Tibial nerve (tissue), 4 donors: Measurements from ENCODE around the gene COL11A2. TPM values are rescaled to one million over a fixed set of nuclear protein-coding genes. Genes with fewer than 3 reads are reported as not detected.

Source experiments
- DNase-seq, 2 donors: peaks; one replicate each; pipeline ENCODE4 v3.0.0-alpha.2; 2019; ENCODE audit warnings: low spot score in 2 of 2
- H3K27ac ChIP-seq, 4 donors: fragments of 200-600 bp; sonication (generic) in 3 of 4; one replicate each; pipeline ENCODE4 v1.5.1; 2017 to 2019; ENCODE audit warnings: mild to moderate bottlenecking in 1 of 4
- H3K27me3 ChIP-seq, 2 donors: fragments of 200-600 bp; sonication (generic) in 1 of 2; one replicate each; pipeline versions ENCODE4 v1.5.1 to v1.6.0; 2017 to 2019
- H3K36me3 ChIP-seq, 3 donors: fragments of 200-600 bp; sonication (generic); one replicate each; pipeline ENCODE4 v1.5.1; 2018 to 2019
- H3K4me1 ChIP-seq, 4 donors: fragments of 200-600 bp; sonication (generic) in 3 of 4; one replicate each; pipeline ENCODE4 v1.5.1; 2017 to 2019
- H3K4me3 ChIP-seq, 4 donors: fragments of 200-600 bp; sonication (generic) in 3 of 4; one replicate each; pipeline ENCODE4 v1.5.1; 2017 to 2019; ENCODE audit warnings: mild to moderate bottlenecking in 1 of 4, moderate library complexity in 1 of 4
- H3K9me3 ChIP-seq, 4 donors: fragments of 200-600 bp; sonication (generic) in 3 of 4; one replicate each; pipeline ENCODE4 v1.5.1; 2017 to 2019
- EP300 ChIP-seq, 2 donors: sonication (generic); formaldehyde crosslinking; IDR thresholded peaks; one replicate each; pipeline ENCODE4 v1.6.1; 2017; ENCODE audit warnings: antibody characterized with exemption in 2 of 2, mild to moderate bottlenecking in 1 of 2
- POLR2A ChIP-seq, 2 donors: fragments of 450-650 bp; IDR thresholded peaks; one replicate each; pipeline ENCODE4 v1.6.1; 2017; ENCODE audit warnings: antibody characterized with exemption in 2 of 2, mild to moderate bottlenecking in 2 of 2, moderate library complexity in 2 of 2
- WGBS, 2 donors: methylation state at CpG; one replicate each; pipeline ENCODE4 v1.1.5; 2018; 5-methylcytosine and 5-hydroxymethylcytosine counted together
- total RNA-seq, 4 donors: library from RNA; depleted of rRNA; stranded (reverse); fragments of >200 nt; gene quantifications; one replicate each; pipeline ENCODE4 v1.1.0, GENCODE V29; 2016
- TF ChIP-seq, protein P1 (sequence below), 5 experiments: fragments of 200-600 bp in 3 of 5; fragments of 450-650 bp in 2 of 5; sonication (generic) in 3 of 5; IDR thresholded peaks; one replicate each; pipeline ENCODE4 v1.5.1; 2016 to 2019; ENCODE audit warnings: antibody characterized with exemption in 5 of 5, mild to moderate bottlenecking in 3 of 5, moderate library complexity in 2 of 5

COL11A2 gene
- total RNA-seq, 4 donors from 2014 or later = 1.5 to 4.3 (median 2.9) TPM

- peaks cover 3 to 73% (median 40%) of the 10 kb centered on the region in 4 donors for H3K4me1 ChIP-seq
- peaks cover 0 to 23% (median 0%) of the 10 kb centered on the region in 3 donors for H3K36me3 ChIP-seq
- WGBS, 2 donors = 1 to 2% methylated on average over 31 to 44 of the region's 48 CpGs
- TF ChIP-seq, protein P1, sequence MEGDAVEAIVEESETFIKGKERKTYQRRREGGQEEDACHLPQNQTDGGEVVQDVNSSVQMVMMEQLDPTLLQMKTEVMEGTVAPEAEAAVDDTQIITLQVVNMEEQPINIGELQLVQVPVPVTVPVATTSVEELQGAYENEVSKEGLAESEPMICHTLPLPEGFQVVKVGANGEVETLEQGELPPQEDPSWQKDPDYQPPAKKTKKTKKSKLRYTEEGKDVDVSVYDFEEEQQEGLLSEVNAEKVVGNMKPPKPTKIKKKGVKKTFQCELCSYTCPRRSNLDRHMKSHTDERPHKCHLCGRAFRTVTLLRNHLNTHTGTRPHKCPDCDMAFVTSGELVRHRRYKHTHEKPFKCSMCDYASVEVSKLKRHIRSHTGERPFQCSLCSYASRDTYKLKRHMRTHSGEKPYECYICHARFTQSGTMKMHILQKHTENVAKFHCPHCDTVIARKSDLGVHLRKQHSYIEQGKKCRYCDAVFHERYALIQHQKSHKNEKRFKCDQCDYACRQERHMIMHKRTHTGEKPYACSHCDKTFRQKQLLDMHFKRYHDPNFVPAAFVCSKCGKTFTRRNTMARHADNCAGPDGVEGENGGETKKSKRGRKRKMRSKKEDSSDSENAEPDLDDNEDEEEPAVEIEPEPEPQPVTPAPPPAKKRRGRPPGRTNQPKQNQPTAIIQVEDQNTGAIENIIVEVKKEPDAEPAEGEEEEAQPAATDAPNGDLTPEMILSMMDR (IDR thresholded peaks at IDR 0.05) = no peak
- TF ChIP-seq POLR2A (IDR thresholded peaks at IDR 0.05) = peak; percentile 40 to 63
- TF ChIP-seq EP300 (IDR thresholded peaks at IDR 0.05) = peak in 1 of 2 donors; percentile 72
- H3K9me3 ChIP-seq = no peaks in the 10 kb centered on the region
- H3K27me3 ChIP-seq = no peaks in the 10 kb centered on the region
- H3K27ac ChIP-seq = peak within 1 kb of the TSS in 3 of 4 donors; percentile 53 to 80 (median 78)
- peak within 1 kb of the TSS; percentile 35 to 78 (median 58) for H3K4me3 ChIP-seq
- DNase-seq = peak; percentile 94
Observed at GRCh38 chr6:33204415-33205190, 12.3 kb upstream of the COL11A2 start, which contains the start of gene HSD17B8. Gene HSD17B8 (plus strand): TSS chr6:33204655. CDS start chr6:33204669, 14 bp downstream.

DNA sequence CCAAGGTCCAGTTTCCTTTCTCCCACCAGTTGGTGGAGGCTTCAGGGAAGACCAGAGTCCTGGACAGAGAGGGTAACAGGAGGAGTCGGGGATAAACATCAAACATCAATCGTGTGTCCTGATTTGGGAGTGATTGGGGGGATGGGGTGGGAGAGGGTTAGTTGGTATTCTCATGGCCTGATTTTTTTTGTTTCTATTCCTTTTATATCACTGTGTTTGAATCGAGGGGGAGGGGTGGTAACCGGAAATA, 11.8 kb upstream of the COL11A2 start:
- Histone ChIP-seq H3K27me3 (no peaks in the 10 kb centered on the region), H3K4me3 (peak overlapping the region in 2 of 4 donors; percentile 76 to 78), H3K27ac (peak overlapping the region in 2 of 4 donors; percentile 78 to 80), H3K4me1 (peaks cover 3 to 73% (median 45%) of the 10 kb centered on the region in 4 donors), H3K9me3 (no peaks in the 10 kb centered on the region), H3K36me3 (peaks cover 0 to 20% (median 0%) of the 10 kb centered on the region in 3 donors)
- TF ChIP-seq POLR2A (IDR thresholded peaks at IDR 0.05) (no peak), EP300 (IDR thresholded peaks at IDR 0.05) (no peak)
- TF ChIP-seq, protein P1 (IDR thresholded peaks at IDR 0.05) = no peak
- WGBS, 2 donors = 2 to 5% methylated on average over 4 of the region's 4 CpGs
- DNase-seq = no peak

DNA sequence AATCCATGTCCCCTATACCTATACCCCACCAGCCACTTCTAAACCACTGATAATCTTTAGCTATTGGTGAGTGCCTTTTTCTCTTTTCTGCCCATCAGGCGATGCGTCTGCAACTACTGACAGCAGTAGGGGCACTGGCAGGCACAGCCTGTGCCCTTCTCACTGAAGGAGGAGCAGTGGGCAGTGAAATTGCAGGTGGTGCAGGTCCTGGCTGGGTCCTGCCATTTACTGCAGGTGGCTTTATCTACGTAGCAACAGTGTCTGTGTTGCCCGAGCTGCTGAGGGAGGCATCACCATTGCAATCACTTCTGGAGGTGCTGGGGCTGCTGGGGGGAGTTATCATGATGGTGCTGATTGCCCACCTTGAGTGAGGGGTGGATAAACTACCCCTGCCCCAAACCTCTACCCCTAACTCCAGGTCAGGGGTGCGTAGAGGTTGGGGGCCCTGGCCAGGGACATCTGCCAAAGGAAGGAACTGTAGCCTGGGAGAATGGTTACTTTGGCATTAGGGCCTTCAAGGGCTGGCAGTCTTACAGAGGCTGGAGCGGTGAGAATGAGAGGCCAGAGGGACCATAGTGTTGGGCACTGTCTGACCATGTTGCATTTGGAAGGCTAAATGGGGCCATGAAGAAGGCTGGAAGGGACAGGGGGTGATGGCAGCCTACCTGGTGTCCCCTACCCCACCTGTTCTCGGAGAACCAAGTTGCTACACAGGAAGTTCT, 11.3 kb upstream of the COL11A2 start:
- H3K36me3 ChIP-seq = peaks cover 0 to 20% (median 0%) of the 10 kb centered on the region in 3 donors
- no peak overlapping the region for H3K4me3 ChIP-seq
- TF ChIP-seq EP300 (IDR thresholded peaks at IDR 0.05) (no peak), POLR2A (IDR thresholded peaks at IDR 0.05) (no peak)
- TF ChIP-seq, protein P1 (IDR thresholded peaks at IDR 0.05) = no peak
- H3K9me3 ChIP-seq = no peaks in the 10 kb centered on the region
- no peak overlapping the region for H3K27ac ChIP-seq
- H3K4me1 ChIP-seq = peaks cover 3 to 73% (median 47%) of the 10 kb centered on the region in 4 donors
- H3K27me3 ChIP-seq = no peaks in the 10 kb centered on the region
- 87 to 92% methylated on average over 6 to 7 of the region's 7 CpGs for WGBS, 2 donors
- DNase-seq = no peak

GRCh38 chr6:33202799-33203198, 10.5 kb upstream of the COL11A2 start:
- H3K4me1 ChIP-seq = peaks cover 3 to 80% (median 53%) of the 10 kb centered on the region in 4 donors
- no peak overlapping the region for H3K27ac ChIP-seq
- 81% methylated on average over 6 of the region's 6 CpGs for WGBS, 2 donors
- H3K27me3 ChIP-seq = no peaks in the 10 kb centered on the region
- H3K9me3 ChIP-seq = no peaks in the 10 kb centered on the region
- peaks cover 0 to 21% (median 0%) of the 10 kb centered on the region in 3 donors for H3K36me3 ChIP-seq
- TF ChIP-seq EP300 (IDR thresholded peaks at IDR 0.05) = no peak
- no peak for TF ChIP-seq POLR2A (IDR thresholded peaks at IDR 0.05)
- TF ChIP-seq, protein P1 (IDR thresholded peaks at IDR 0.05) = no peak
- no peak overlapping the region for H3K4me3 ChIP-seq
- no peak for DNase-seq

DNA sequence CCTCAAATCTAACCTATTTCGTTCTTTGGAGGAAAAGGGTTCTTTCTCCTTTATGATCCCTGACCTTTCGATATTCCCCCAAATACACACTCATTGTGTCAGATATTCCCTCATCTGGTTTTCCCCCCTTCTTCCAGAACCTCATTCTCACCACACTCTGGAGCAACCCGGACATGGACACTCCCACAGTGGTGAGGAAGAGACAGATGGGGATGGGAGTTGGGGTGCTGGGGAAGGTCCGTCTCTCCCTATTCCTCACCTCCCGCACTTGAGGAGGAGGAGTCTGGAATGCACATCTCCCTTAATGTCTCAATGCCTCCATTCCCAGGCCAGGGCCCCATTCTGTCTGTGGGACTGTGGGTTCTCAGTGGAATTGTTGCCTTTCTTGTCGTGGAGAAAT, 9.7 kb upstream of the COL11A2 start:
- Histone ChIP-seq H3K4me1 (peaks cover 3 to 80% (median 48%) of the 10 kb centered on the region in 4 donors), H3K36me3 (peaks cover 0 to 29% (median 1%) of the 10 kb centered on the region in 3 donors), H3K9me3 (no peaks in the 10 kb centered on the region), H3K27me3 (no peaks in the 10 kb centered on the region), H3K27ac (no peak overlapping the region), H3K4me3 (peak overlapping the region in 3 of 4 donors; percentile 60 to 88 (median 79))
- no peak for TF ChIP-seq EP300 (IDR thresholded peaks at IDR 0.05)
- no peak for TF ChIP-seq POLR2A (IDR thresholded peaks at IDR 0.05)
- TF ChIP-seq, protein P1 (IDR thresholded peaks at IDR 0.05) = no peak
- DNase-seq = no peak
- 76 to 79% methylated on average over 6 of the region's 6 CpGs for whole genome bisulfite sequencing, 2 donors
